H1 (cell line): ENCODE data around the gene HEBP1. TPM values are rescaled to one million over a fixed set of nuclear protein-coding genes. Genes with fewer than 3 reads are reported as not detected.

Experiments
- CTCF ChIA-PET: fragments of 300-600 bp; sonication (Branson Sonifier 250); formaldehyde crosslinking; loops from one replicate; lab custom pipeline; 2021; ENCODE audit not compliant: partially characterized antibody; lab: Charles Lee
- POLR2A ChIA-PET: fragments of 300-600 bp; sonication (Branson Sonifier 250); formaldehyde crosslinking; loops from one replicate; lab custom pipeline; 2021; ENCODE audit warnings: inconsistent platforms; ENCODE audit not compliant: partially characterized antibody; lab: Charles Lee
- DNase-seq, 2 experiments: peaks; one replicate each; pipeline versions ENCODE4 v3.0.0 to v3.0.0-alpha.2; 2010 to 2022; ENCODE audit warnings: low spot score in 2 of 2, low read depth in 1 of 2, mixed read lengths in 1 of 2
- FAIRE-seq: peaks from 2 replicates; lab custom pipeline; 2011; peaks lifted over from hg19 to GRCh38; lab: Jason Lieb, UNC
- H2AFZ ChIP-seq: 2 replicates; pipeline ENCODE4 v1.8.1; 2012; ENCODE audit warnings: low read length, inconsistent platforms
- H2AK5ac ChIP-seq: 2 replicates; pipeline ENCODE4 v1.6.1; 2013; ENCODE audit warnings: low read depth, low read length
- H2BK120ac ChIP-seq: replicated peaks from 2 replicates; pipeline ENCODE3; 2013; ENCODE audit warnings: low read depth, low read length, inconsistent platforms
- H2BK12ac ChIP-seq: 2 replicates; pipeline ENCODE4 v1.6.1; 2013; ENCODE audit warnings: low read depth, low read length
- H2BK15ac ChIP-seq: 2 replicates; pipeline ENCODE4 v1.6.1; 2013; ENCODE audit warnings: low read length
- H2BK20ac ChIP-seq: 2 replicates; pipeline ENCODE4 v1.6.1; 2013; ENCODE audit warnings: low read length
- H2BK5ac ChIP-seq: 2 replicates; pipeline ENCODE4 v1.6.1; 2013; ENCODE audit warnings: low read depth, low read length
- H3K14ac ChIP-seq: 2 replicates; pipeline ENCODE4 v1.6.1; 2013; ENCODE audit warnings: inconsistent platforms; ENCODE audit not compliant: insufficient read length
- H3K18ac ChIP-seq: 2 replicates; pipeline ENCODE4 v1.6.1; 2013; ENCODE audit warnings: low read length; ENCODE audit errors: extremely low read depth
- H3K23ac ChIP-seq: 2 replicates; pipeline ENCODE4 v1.6.1; 2013; ENCODE audit warnings: inconsistent platforms; ENCODE audit not compliant: insufficient read length
- H3K23me2 ChIP-seq: 2 replicates; pipeline ENCODE4 v1.6.1; 2013; ENCODE audit warnings: low read depth, low read length
- H3K27ac ChIP-seq: 2 replicates; pipeline ENCODE4 v1.6.1; 2011; ENCODE audit warnings: low read depth, low read length, inconsistent platforms
- H3K27me3 ChIP-seq, 4 experiments: replicated peaks in 1 of 4; 1 replicate in 1 of 4; 2 replicates in 3 of 4; pipeline versions ENCODE4 v1.6.1 to v1.8.1; 2011 to 2013; ENCODE audit warnings: low read length in 3 of 4, mild to moderate bottlenecking in 3 of 4, inconsistent platforms in 2 of 4, mixed read lengths in 2 of 4, moderate library complexity in 1 of 4; ENCODE audit not compliant: control insufficient read depth in 3 of 4, insufficient read depth in 3 of 4; ENCODE audit errors: extremely low read depth in 1 of 4
- H3K36me3 ChIP-seq, 4 experiments: 2 replicates each; pipeline versions ENCODE4 v1.6.1 to v1.8.1; 2011 to 2013; ENCODE audit warnings: mild to moderate bottlenecking in 4 of 4, low read length in 3 of 4, moderate library complexity in 2 of 4, control low read depth in 1 of 4, inconsistent platforms in 1 of 4; ENCODE audit not compliant: insufficient read depth in 4 of 4, control insufficient read depth in 2 of 4
- H3K4ac ChIP-seq: replicated peaks from 2 replicates; pipeline ENCODE3; 2013; ENCODE audit warnings: low read length, low read depth, mixed read lengths, inconsistent platforms; ENCODE audit not compliant: insufficient read length
- H3K4me1 ChIP-seq, 4 experiments: replicated peaks in 1 of 4; 1 replicate in 1 of 4; 2 replicates in 3 of 4; pipeline versions ENCODE4 v1.6.1 to v1.8.1; 2011 to 2013; ENCODE audit warnings: low read length in 3 of 4, inconsistent platforms in 2 of 4, mixed read lengths in 1 of 4; ENCODE audit not compliant: insufficient read depth in 4 of 4, control insufficient read depth in 3 of 4
- H3K4me2 ChIP-seq, 2 experiments: 2 replicates each; pipeline versions ENCODE4 v1.6.1 to v1.8.1; 2011 to 2013; ENCODE audit warnings: low read depth in 2 of 2, low read length in 2 of 2, control low read depth in 1 of 2, inconsistent platforms in 1 of 2, mild to moderate bottlenecking in 1 of 2; ENCODE audit not compliant: insufficient read depth in 1 of 2
- H3K4me3 ChIP-seq, 4 experiments: fragments of 200-600, 300-600 bp in 1 of 4; sonication (generic), shearing (Covaris generic), sonication (Bioruptor Twin) in 1 of 4; 2 replicates each; pipeline versions ENCODE4 v1.5.1 to v1.8.1; 2011 to 2016; ENCODE audit warnings: low read length in 4 of 4, low read depth in 3 of 4, control low read depth in 2 of 4, inconsistent platforms in 2 of 4, mild to moderate bottlenecking in 2 of 4, mixed read lengths in 1 of 4, moderate library complexity in 1 of 4; ENCODE audit not compliant: insufficient read depth in 2 of 4; ENCODE audit errors: extremely low read depth in 1 of 4
- H3K56ac ChIP-seq: replicated peaks from 2 replicates; pipeline ENCODE3; 2013; ENCODE audit warnings: low read depth, mild to moderate bottlenecking, mixed read lengths, low read length, inconsistent platforms; ENCODE audit not compliant: insufficient read length
- H3K79me1 ChIP-seq: 2 replicates; pipeline ENCODE4 v1.6.1; 2013; ENCODE audit warnings: low read depth, low read length, control low read depth
- H3K79me2 ChIP-seq, 2 experiments: 2 replicates each; pipeline versions ENCODE4 v1.6.1 to v1.8.1; 2012 to 2013; ENCODE audit warnings: low read length in 2 of 2, mild to moderate bottlenecking in 2 of 2, inconsistent platforms in 1 of 2; ENCODE audit not compliant: insufficient read depth in 2 of 2, control insufficient read depth in 1 of 2
- H3K9ac ChIP-seq, 4 experiments: replicated peaks in 1 of 4; 1 replicate in 1 of 4; 2 replicates in 3 of 4; pipeline versions ENCODE4 v1.6.1 to v1.8.1; 2011 to 2013; ENCODE audit warnings: low read depth in 3 of 4, low read length in 3 of 4, control low read depth in 2 of 4, mild to moderate bottlenecking in 2 of 4, moderate library complexity in 2 of 4, inconsistent platforms in 1 of 4; ENCODE audit errors: extremely low read depth in 1 of 4
- H3K9me3 ChIP-seq, 2 experiments: 2 replicates each; pipeline versions ENCODE4 v1.6.1 to v1.8.1; 2012 to 2013; ENCODE audit warnings: mild to moderate bottlenecking in 2 of 2, moderate library complexity in 2 of 2, control low read depth in 1 of 2, inconsistent platforms in 1 of 2, low read depth in 1 of 2, low read length in 1 of 2, mixed read lengths in 1 of 2; ENCODE audit not compliant: insufficient read depth in 2 of 2
- H4K20me1 ChIP-seq, 2 experiments: replicated peaks in 1 of 2; 2 replicates each; pipeline versions ENCODE3 to v1.8.1; 2011 to 2013; ENCODE audit warnings: inconsistent platforms in 2 of 2, low read length in 2 of 2, mild to moderate bottlenecking in 1 of 2; ENCODE audit not compliant: insufficient read depth in 2 of 2, control insufficient read depth in 1 of 2
- H4K5ac ChIP-seq: 2 replicates; pipeline ENCODE4 v1.6.1; 2013; ENCODE audit warnings: low read length, low read depth, mixed read lengths, inconsistent platforms; ENCODE audit not compliant: insufficient read length
- H4K8ac ChIP-seq: 2 replicates; pipeline ENCODE4 v1.8.0; 2013; ENCODE audit warnings: mild to moderate bottlenecking, moderate library complexity, low read length, inconsistent platforms; ENCODE audit not compliant: insufficient read depth; ENCODE audit errors: extremely low read depth
- H4K91ac ChIP-seq: replicated peaks from 2 replicates; pipeline ENCODE3; 2013; ENCODE audit warnings: low read length, mixed read lengths, inconsistent platforms; ENCODE audit not compliant: insufficient read length
- CBX8 ChIP-seq: fragments of 300-800, 300-1000 bp; sonication (generic); IDR thresholded peaks from 2 replicates; pipeline ENCODE4 v1.7.1; 2016; ENCODE audit warnings: low read depth, low read length, borderline replicate concordance
- CEBPB ChIP-seq: IDR thresholded peaks from 2 replicates; pipeline ENCODE4 v1.6.1; 2012; ENCODE audit warnings: low read depth, low read length
- CTBP2 ChIP-seq: IDR thresholded peaks from 2 replicates; pipeline ENCODE4 v1.7.0; 2011; ENCODE audit warnings: borderline replicate concordance, mild to moderate bottlenecking, moderate library complexity, mixed read lengths, low read length; ENCODE audit not compliant: insufficient read depth, insufficient read length
- E2F6 ChIP-seq: IDR thresholded peaks from 2 replicates; pipeline ENCODE4 v1.6.1; 2012; ENCODE audit warnings: inconsistent platforms
- KDM4A ChIP-seq: IDR thresholded peaks from one replicate; pipeline ENCODE4 v1.7.1; 2012; ENCODE audit warnings: low read depth, mild to moderate bottlenecking, moderate library complexity, low read length, inconsistent platforms; ENCODE audit not compliant: severe bottlenecking
- SIRT6 ChIP-seq: IDR thresholded peaks from one replicate; pipeline ENCODE4 v1.7.1; 2012; ENCODE audit warnings: low read length, inconsistent platforms
- SIX5 ChIP-seq: IDR thresholded peaks from 2 replicates; pipeline ENCODE4 v1.6.1; 2011; ENCODE audit warnings: mild to moderate bottlenecking, low read depth, low read length
- SP2 ChIP-seq: IDR thresholded peaks from 2 replicates; pipeline ENCODE4 v1.6.1; 2012; ENCODE audit warnings: mild to moderate bottlenecking, low read length, inconsistent platforms
- WGBS, 2 experiments: shearing (Covaris generic) in 1 of 2; methylation state at CpG; one replicate each; pipeline versions ENCODE4 v1.1.6 to v1.1.7; 2013 to 2015; ENCODE audit warnings: low lambda C conversion rate in 2 of 2, mixed read lengths in 2 of 2, inconsistent platforms in 1 of 2, low coverage in 1 of 2, missing lambda C conversion rate in 1 of 2; ENCODE audit not compliant: insufficient replicate concordance in 2 of 2, insufficient coverage in 1 of 2, insufficient read length in 1 of 2; ENCODE audit errors: extremely low coverage in 1 of 2, missing lambda C conversion rate in 1 of 2; 5-methylcytosine and 5-hydroxymethylcytosine counted together
- polyA plus RNA-seq, 7 experiments: library from polyadenylated mRNA; depleted of rRNA in 3 of 7; stranded (reverse) in 5 of 7; unstranded in 2 of 7; fragments of >200 nt in 5 of 7; fragments of 200-250 nt in 2 of 7; gene quantifications; 1 replicate in 5 of 7; 2 replicates in 1 of 7; 4 replicates in 1 of 7; pipeline versions ENCODE4 v1.2.1 to v1.2.3, GENCODE V29; 2011 to 2013; ENCODE audit warnings: missing spikeins in 2 of 7, mixed read lengths in 2 of 7
- total RNA-seq: library from RNA; stranded (reverse); fragmentation: NEBNext Ultra II Directional; extraction: Animal tissue kit (Norgen Biotek cat#: 25700); gene quantifications from 2 replicates; pipeline ENCODE4 v1.2.1, GENCODE V29; 2021

HEBP1 gene
- total and polyA plus RNA-seq, 2 of the 8 experiments (the other 6 are each of a cell fraction or from before 2014, with no cell fraction given) = 30.8 to 56.1 TPM

- Histone ChIP-seq H3K79me1 (no peaks in the 10 kb centered on the region), H3K4me2 (no peak overlapping the region), H2BK12ac (no peak overlapping the region), H3K14ac (no peak overlapping the region)
- no peak for FAIRE-seq
- no peak for TF ChIP-seq E2F6
- no peak for TF ChIP-seq SIRT6
- no peak for TF ChIP-seq SP2
- no peak for TF ChIP-seq CTBP2
- no peak for TF ChIP-seq KDM4A
- no peak for TF ChIP-seq SIX5
- no peak for TF ChIP-seq CEBPB
- TF ChIP-seq CBX8 = no peak
- TF ChIP-seq, all 59 proteins: peak for 0
- WGBS, 2 experiments = 81% methylated on average over 1 of the region's 1 CpG; no CpG with 5 or more reads in 1 of the 2 experiments
- Histone ChIP-seq H3K36me3 (no peaks in the 10 kb centered on the region), H4K8ac (no peak overlapping the region), H2BK15ac (no peak overlapping the region), H3K4me1 (no peaks in the 10 kb centered on the region), H4K5ac (no peak overlapping the region), H2BK120ac (no peak overlapping the region), H3K79me2 (no peaks in the 10 kb centered on the region), H3K27ac (no peak overlapping the region), H3K4me3 (no peak overlapping the region), H3K23me2 (no peaks in the 10 kb centered on the region), H3K9ac (no peak overlapping the region), H3K18ac (no peak overlapping the region), H2AK5ac (no peak overlapping the region), H3K56ac (no peak overlapping the region), H3K27me3 (no peaks in the 10 kb centered on the region), H4K20me1 (no peaks in the 10 kb centered on the region), H2AFZ (no peak overlapping the region), H2BK20ac (no peak overlapping the region), H3K23ac (no peak overlapping the region), H4K91ac (no peak overlapping the region), H3K4ac (no peak overlapping the region), H3K9me3 (no peaks in the 10 kb centered on the region), H2BK5ac (no peak overlapping the region)
- no peak for DNase-seq
- POLR2A ChIA-PET = no interaction called here
- CTCF ChIA-PET = interaction anchor here (0.7 to 1.7 kb wide), 4 partner anchors 13 to 164 kb away, joined by 3 to 4 read pairs (median 4); no protein-coding TSS in a partner anchor
Observed at GRCh38 chr12:12939888-12940287, 60.2 kb downstream of the HEBP1 start.
